Esophagus muscularis mucosa (tissue), 3 donors: ENCODE data around the gene SACS.

Experiments
- POLR2A ChIP-seq: fragments of 450-650 bp; IDR thresholded peaks from one replicate; pipeline ENCODE4 v1.6.1; 2017; ENCODE audit warnings: antibody characterized with exemption, moderate library complexity, mild to moderate bottlenecking, low read depth
- POLR2AphosphoS5 ChIP-seq, 2 donors: sonication (generic); formaldehyde crosslinking; IDR thresholded peaks; one replicate each; pipeline ENCODE4 v1.6.1; 2017; ENCODE audit warnings: antibody characterized with exemption in 2 of 2
- TF ChIP-seq, protein P1 (sequence below), 3 experiments: fragments of 200-600 bp in 2 of 3; fragments of 450-650 bp in 1 of 3; sonication (generic) in 2 of 3; IDR thresholded peaks; one replicate each; pipeline ENCODE4 v1.5.1; 2017 to 2019; ENCODE audit warnings: antibody characterized with exemption in 3 of 3, mild to moderate bottlenecking in 2 of 3, moderate library complexity in 1 of 3

DNA sequence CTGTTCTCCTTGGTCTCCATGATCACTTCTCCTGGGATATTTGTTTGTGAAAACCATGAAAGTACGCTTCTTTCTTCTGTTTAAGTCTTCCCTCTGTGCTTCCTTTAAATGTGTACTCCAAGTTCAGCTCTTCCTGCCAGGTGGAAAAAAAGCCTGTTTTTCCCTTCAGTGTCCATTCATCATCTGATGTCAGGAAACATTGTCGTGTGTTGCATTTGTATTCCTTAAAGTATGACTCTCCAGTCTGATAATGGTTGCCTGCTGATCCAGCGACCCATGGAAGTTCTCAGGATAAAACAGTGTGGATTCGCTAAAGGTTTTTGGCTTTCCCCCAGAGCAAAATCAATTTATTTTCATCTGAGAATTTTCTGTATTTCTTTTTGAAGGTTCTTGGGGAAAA is 22.3 kb downstream of the SACS start:
- TF ChIP-seq, protein P1, sequence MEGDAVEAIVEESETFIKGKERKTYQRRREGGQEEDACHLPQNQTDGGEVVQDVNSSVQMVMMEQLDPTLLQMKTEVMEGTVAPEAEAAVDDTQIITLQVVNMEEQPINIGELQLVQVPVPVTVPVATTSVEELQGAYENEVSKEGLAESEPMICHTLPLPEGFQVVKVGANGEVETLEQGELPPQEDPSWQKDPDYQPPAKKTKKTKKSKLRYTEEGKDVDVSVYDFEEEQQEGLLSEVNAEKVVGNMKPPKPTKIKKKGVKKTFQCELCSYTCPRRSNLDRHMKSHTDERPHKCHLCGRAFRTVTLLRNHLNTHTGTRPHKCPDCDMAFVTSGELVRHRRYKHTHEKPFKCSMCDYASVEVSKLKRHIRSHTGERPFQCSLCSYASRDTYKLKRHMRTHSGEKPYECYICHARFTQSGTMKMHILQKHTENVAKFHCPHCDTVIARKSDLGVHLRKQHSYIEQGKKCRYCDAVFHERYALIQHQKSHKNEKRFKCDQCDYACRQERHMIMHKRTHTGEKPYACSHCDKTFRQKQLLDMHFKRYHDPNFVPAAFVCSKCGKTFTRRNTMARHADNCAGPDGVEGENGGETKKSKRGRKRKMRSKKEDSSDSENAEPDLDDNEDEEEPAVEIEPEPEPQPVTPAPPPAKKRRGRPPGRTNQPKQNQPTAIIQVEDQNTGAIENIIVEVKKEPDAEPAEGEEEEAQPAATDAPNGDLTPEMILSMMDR (IDR thresholded peaks at IDR 0.05): no peak
- no peak for TF ChIP-seq POLR2AphosphoS5 (IDR thresholded peaks at IDR 0.05)
- no peak for TF ChIP-seq POLR2A
